Fibroblast of skin of abdomen (primary cell): ENCODE results near the gene RAP1B.
"Not testable (repeated sequence)": the region's sequence is repeated elsewhere in the genome, so short reads cannot be mapped to it uniquely, and the experiment has no call there.

Source experiments
- DNase-seq: peaks from one replicate; pipeline ENCODE4 v3.0.0-alpha.2; 2013

The RAP1B gene

DNA sequence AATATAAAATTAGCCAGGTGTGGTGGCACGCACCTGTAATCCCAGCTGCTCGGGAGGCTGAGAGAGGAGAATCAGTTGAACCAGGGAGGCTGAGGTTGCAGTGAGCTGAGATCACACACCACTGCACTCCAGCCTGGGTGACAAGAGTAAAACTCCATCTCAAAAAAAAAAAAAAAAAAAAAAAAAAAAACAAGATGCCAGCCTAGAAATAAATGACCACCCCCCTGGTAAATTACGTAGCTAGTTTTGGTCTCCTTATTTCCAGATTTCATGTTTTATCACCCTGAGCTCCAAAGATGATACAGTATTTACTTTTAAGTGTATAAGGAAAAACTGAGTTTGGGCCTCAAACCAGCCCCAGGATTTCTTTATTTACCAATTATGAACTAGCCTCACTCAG is 26.7 kb downstream of the RAP1B start:
- DNase-seq: not testable (repeated sequence)

DNA sequence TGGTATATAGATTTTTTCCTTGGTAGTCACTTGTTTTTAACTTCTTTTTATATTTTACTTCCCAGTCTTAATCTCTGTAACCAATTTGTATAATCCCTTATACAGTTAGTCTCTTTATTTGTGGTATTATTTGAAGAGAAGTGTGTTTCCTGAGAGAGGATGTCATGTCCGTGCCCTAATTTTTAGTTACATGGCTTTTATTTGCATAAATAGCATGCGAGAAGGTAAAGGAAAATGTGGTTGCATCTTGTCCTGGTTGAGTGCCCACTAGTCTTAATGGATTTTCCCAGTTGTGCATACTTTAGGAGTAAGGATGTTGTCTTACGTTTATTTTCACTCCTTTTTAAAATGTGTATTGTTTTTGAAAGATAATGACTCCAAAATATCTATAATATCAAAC is 27.5 kb downstream of the RAP1B start:
- DNase-seq: no peak

DNA sequence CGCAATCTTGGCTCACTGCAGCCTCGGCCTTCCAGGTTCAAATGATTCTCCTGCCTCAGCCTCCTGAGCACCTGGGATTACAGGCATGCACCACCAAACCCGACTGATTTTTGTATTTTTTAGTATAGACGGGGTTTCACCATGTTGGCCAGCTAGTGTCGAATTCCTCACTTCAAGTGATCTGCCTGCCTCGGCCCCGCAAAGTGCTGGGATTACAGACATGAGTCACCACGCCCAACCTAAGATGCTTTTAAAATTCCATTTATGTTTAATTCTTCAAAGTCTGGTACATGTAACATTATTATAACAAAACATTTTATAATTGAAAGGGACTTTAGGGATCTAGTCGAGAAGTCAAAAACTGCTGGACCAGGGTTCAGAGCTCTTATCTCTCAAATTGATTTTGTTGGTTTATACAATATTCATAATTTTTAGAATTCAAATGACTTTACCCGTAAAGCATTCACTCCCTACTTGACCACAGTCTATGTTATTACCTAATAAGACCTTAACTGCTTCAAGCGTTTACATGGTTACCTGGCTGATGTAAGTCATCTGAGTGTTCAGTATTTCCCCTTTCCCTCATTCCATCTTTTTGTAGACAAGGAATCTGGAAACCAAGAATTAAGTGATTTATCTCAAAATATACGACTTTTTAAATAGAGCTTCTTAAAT is 28.2 kb downstream of the RAP1B start:
- DNase-seq: no peak

DNA sequence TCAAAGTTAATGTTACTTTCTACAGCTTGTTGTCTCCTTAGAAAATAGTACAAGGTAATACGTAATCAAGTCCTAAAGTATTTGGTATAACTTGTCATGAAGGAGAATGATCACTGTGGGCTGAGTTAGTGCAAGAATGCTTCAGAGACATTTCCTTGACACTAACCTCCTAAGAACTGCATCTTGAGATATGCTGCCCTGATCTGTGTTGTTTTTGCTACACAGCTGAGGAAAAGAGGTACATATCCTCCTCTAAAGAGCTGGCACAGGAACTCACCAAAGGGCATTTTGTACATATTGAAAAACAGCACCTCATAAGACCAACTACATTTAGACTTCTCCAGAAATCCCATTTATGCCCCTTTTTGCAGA is 28.7 kb downstream of the RAP1B start:
- no peak for DNase-seq

DNA sequence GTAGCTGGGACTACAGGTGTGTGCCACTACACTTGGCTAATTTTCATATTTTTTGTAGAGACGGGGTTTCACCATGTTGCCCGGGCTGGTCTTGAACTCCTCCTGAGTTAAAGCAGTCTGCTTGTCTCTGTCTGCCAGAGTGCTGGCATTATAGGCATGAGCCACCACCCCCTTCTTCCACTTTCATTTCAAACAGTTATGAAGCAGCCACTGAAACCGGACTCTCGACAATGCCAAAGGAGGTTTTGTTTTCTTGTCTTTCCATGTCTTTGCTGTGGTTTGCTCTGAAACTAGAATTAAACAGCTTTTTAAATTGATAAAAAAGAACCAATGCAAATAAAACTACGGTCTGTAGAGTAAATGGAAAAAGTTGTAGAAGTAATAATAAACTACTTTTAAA is 30.4 kb downstream of the RAP1B start:
- no peak for DNase-seq

DNA sequence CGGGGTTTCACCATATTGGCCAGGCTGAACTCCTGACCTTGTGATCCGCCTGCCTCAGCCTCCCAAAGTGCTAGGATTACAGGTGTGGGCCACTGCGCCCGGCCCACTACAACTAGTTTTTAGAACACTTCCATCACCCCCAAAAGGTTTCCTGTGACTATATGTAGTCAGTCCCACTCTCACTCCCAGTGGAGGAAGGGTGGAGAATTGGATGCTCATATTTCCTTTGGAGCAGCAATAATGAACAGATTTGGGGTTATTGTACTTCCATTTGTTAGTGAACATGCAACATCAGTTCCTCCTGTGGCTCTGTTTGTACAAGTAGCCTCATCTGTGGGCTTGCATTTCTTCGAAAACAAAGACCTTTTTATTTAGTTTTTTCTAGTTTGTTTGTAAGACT is 35.8 kb downstream of the RAP1B start:
- no peak for DNase-seq

DNA sequence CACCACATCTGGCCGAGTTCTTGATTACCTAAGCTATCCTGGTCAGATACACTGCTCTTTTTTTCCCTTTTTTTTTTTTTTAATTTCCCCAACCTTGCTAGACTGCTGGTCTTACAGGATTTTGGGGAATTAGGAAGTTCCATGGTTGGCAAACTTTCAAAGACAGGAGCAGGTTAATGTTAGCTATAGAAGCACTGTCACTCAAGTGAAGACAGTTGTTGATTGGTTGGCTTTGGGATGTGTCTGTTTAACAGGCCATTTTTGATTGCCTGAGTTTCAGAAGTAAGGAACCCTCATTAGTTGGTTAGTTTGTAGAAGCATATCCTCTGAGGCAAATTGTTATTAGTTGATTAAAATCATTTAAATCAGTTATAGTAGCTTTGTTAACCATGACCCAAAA is 36.8 kb downstream of the RAP1B start:
- DNase-seq: no peak

DNA sequence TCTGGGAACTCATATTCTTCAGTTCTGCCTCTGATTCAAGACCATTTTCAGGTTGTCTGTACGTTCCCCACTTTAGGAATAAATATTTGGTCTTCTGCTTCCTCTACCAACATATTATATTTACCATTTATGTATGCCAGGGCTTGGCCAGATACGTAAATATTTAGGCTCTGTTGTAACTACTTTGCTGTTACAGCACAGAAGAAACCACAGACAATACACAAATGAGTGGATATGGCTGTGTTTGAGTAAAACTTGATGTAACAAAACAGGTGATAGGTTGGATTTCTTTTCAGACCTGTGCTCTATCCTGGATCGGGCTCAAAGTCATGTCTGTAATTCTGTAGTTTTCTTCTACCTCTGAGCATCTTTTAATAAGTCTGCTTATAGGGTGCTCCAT is 37.5 kb downstream of the RAP1B start:
- no peak for DNase-seq

DNA sequence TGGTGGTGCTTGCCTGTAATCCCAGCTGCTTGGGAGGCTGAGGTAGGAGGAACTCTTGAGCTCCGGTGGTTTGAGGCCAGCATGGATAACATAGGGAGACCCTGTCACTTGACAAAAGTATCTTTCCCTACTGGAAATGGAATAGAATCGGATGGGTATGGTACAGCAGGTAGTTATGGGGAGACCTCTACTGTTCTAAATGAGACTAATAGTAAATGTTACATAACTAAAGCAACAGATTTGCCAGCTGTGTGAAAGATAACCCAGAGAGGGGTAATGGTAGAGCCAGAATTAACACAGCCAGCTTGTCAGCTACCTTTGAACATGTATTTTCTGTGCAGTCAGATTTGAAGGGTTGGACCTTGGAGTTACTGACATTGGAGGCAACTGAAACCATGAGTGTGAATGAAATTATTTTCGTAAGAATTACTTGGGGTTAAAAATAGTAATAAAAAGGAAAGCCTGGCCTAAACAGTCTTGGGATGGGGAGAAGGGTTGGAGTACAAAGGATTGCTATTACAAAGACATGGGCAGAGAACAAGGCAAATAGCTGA is 54.4 kb downstream of the RAP1B start:
- DNase-seq: no peak

DNA sequence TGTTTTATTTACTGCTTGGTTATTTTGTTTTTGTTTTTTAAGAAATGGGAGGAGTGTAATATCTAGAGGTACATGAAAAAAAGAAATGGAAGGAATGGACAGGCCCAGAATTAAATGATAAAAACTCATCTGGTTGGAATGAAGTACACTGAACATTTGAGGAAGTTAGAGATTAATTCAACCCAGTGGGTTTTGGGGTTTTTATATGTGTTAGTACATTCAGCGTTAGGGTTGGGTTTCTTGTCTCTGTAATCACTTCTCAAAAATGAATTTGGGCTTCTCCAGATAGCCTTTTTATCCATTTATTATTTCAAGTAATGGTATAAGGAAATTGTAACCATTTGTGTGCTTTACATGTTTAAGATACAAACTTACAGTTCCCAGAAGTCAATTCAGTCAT is 56.6 kb downstream of the RAP1B start:
- no peak for DNase-seq

DNA sequence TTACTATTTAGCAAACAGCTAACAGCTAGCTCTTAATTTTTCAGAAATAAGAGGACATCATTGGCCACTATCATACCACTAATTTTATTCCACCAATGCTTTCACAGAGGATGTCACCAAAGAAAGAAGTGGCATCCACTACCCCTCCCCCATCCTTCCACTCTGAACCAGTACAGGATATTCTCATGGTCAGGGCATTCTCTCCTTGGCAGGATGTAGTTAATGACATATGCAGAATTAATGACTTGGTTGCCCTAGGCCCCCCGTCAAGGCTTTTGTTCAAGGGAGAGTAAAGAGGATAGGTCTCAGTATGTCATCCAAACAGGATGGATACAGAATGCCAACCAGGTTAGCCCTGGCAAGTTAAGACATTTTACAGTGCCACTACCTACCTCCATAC is 57.2 kb downstream of the RAP1B start:
- DNase-seq: no peak

DNA sequence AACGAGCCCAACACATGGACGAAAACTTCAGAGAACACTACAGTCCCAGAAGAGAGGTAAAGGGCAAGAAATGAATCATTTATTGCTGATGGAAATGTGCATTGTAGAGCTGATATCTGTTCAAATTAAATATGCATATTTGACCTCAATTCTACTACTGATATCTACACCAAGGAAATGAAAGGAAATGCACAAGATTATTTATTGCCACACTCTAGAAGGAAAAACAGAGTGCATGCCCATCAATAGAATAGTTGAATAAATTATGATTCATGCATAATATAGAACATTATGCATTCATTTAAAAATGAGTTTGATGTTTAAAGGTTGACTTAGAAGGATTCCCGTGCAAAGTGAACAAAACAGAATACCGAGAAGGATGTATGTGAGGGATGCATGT is 60.5 kb downstream of the RAP1B start:
- DNase-seq: no peak

DNA sequence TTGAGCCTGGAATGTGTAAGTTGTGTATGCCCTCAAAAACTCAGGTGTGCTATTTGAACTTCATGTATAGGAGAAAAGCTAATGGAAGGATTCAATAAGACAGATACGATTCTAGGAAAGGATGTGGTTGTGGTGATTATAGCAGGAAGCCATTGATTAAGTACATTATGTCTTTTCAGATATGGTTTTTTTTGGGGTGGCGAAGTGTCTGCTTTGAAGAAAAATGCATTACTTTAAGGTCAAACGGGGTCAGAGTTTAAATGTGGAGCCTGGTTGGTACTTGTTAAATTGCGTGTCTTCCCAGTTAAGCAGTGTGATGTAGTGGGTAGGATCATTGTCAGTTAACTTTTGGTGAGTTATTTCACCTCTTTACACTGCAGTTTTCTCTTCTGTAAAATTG is 63.1 kb downstream of the RAP1B start:
- DNase-seq: no peak

DNA sequence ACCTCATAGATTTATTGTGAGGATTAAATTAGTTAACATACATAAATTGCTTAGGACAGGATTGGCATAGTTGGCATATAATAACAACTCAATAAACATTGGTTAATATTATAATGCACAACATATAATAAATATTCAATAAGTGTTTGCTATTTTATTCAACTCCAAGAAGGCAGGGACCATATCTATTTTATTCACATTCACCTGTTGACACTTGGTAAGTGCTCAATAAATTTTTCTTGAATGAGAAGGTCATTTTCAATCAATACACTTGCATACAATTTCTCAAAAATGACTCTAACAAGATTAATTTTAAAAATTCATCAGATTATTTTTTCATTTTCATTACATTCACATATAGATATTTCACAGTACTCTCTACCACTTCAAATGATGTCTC is 63.7 kb downstream of the RAP1B start:
- no peak for DNase-seq

DNA sequence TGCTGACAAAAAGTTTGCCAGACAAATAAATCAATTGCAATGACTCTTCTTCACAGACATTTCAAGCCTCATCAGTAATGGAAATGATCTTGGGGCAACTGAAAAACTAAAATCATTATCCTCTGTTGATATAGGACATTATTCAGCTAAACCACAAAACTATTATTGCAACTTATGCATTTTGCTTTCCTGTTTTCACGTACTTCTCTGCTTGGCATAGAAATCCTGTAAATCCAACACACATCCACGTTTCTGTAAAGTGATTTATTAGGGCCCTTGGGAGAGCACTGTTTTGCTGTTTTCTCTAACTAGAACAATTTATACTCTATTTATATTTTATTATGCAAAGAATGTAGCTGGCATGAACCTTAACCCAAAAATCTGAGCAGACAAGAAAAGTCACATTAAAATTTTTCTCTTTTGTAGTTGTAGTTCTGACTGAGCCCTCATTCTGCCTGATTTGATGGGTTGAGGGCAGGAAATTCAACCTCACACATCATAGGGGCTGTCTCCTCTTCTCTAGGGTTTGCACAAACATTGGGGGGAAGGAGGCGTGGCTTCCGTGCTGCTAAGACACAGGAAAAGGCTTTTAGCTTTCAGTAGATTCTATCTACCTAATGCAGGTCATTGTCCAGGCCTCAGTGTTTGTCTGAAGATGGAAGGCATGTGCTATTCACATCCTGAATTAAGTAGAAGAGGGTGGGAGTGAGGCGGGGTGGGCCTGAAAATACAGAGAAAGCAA is 64.6 kb downstream of the RAP1B start:
- DNase-seq: peak; percentile 54

DNA sequence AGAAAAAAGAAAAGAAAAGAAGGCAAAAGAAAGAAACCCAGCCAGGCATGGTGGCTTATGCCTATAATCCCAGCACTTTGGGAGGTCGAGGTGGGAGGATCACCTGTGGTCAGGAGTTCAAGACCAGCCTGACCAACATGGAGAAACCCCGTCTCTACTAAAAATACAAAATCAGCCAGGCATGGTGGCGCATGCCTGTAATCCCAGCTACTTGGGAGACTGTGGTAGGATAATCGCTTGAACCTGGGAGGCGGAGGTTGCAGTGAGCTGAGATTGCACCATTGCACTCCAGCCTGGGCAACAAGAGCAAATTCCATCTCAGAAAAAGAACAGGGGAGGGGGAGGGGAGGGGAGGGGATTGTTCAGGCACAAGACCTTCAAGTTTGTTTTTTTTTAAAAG is 66.2 kb downstream of the RAP1B start:
- DNase-seq: not testable (repeated sequence)

DNA sequence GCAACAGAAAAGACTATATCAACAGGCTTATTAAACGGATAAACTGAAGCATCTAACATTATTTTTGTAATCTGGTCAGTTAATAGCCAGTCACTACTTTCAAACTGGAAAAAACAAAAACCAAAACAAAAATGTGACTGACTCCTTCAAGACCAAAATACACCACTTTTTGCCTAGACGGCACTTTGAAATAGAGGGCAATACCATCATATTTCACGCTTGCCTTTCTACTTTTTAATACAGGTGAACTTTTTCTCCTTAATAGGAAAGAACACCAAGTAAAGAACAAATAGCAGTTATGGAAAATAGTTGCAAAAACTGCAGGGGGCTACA is 75.5 kb downstream of the RAP1B start:
- DNase-seq: no peak

DNA sequence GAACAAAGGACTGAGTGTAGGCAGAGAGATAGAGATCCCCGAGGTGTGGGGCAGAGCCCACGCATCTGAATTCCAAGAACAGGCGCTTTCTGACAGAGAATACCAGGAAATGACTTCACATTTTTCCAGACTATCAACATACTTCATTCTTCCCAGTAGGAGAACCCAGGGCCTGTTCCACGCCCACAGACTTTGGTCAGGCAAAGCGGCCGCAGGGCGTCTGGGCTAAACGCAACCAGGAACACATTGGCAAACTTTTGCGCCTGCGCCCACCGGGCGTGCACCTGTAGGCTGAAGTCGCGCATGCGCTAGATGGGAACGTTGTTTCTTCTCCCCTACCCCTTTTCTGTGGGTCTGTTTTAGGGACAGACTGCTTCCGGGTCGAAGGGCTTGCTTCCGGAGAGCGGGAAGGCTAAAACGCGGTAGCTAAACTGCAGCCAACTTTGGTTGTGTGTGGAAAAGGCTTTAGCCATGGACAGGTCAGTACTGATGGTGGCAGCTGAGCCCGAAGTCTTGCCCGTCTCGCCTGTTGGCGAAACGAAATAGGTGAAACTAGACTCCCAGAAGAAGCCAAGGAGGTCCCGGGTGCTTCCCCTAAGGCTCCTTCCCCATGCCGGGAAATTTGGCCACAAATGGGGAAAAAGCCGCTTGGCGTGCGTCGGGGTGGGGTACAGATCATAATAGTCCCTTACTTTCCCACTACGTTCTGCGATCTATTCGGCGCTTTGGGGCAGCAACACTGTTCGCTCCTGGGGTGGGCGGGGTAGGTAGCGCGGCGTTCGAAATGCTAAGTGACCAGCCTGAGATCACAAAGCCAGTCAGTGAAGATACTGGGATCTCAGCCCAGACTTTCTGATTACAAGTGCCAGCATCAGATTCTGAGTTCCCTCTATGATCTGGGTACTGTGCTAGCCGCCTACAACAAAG is 76.2 kb downstream of the RAP1B start, which contains the start of gene NUP107:
Gene NUP107, plus strand, starts transcription at position 384 of the 927 bp plus-strand sequence. Its CDS starts 88 bp downstream, at position 472.
- peak; percentile 99 for DNase-seq

DNA sequence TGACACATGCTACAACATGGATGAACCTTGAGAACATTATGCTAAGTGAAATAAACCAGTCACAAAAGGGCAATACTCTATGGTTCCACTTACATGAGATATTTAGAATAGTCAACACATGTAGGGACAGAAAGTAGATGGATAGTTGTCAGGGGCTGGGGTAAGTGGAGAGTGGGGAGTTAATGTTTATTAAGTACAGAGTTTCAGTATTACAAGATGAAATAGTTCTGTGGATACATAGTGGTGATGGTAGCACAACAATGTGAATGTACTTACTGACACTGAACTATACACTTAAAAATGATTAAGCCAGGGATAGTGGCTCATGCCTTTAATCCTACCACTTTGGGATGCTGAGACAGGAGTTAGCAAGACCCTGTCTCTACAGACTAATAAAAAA is 84.8 kb downstream of the RAP1B start:
- no peak for DNase-seq

DNA sequence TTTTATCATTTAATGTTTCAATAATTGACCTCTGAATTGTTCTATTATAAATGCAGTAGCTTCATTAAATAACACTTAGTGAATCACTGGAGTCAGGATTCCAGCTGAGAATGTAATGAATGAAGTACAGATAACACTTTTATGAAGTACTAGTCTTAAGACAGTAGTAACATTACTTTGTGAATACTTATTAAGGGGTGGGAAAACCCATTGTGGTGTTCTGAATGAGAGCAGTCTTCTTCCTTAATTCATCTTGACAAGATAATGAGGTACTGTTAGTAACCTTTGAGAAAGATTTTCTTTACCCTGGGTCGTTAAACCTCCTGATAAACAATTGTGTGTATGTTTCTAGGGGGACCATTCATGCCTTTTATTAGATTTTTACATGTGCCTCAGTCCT is 88.8 kb downstream of the RAP1B start:
- no peak for DNase-seq
